ENCODE results near the gene BRD2.

DNA sequence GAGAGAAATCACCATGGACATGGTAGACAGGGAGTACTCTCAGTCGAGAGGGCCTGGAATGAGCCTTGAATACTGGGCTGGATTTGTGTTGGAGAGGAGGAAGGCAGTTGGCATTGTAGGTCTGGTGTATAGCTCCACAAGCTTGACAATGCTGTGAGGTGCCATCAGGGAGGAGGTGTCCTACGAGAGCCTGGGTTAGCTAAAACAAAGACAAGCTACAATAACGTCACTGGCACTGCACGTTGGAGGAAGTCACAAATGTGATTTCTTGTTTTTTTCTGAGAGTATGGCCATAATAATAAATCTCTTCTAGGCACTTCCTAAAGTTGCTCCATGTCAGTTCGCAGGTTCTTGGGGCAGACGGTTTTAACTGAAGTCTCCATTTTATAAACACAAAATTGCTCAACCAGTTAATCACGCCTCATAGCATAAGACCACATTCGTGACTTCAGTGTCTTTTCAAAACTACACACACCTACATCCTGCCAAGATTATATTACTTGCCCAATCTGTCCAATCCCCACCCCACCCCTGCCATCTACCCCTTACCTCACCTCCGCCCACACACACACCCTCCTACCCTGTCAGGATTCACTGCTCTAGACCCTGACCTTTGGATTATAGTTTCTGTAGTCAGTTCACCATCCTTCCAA is 23.2 kb upstream of the BRD2 start:
- TF ChIP-seq SREBF2 (IDR thresholded peaks at IDR 0.05) (no peak), REST (IDR thresholded peaks at IDR 0.05) (no peak), EP300 (IDR thresholded peaks at IDR 0.05) (no peak), CTCF (IDR thresholded peaks at IDR 0.05) (no peak), POLR2A (IDR thresholded peaks at IDR 0.05; ENCODE audit: low read length) (no peak)
- TF ChIP-seq, protein P1, sequence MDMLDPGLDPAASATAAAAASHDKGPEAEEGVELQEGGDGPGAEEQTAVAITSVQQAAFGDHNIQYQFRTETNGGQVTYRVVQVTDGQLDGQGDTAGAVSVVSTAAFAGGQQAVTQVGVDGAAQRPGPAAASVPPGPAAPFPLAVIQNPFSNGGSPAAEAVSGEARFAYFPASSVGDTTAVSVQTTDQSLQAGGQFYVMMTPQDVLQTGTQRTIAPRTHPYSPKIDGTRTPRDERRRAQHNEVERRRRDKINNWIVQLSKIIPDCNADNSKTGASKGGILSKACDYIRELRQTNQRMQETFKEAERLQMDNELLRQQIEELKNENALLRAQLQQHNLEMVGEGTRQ (IDR thresholded peaks at IDR 0.05): no peak
